GM19193 (cell line): Measurements from ENCODE around the gene FOXE1.

Source experiments
- POLR2A ChIP-seq: IDR thresholded peaks from 4 replicates; pipeline ENCODE4 v1.6.1; 2011; ENCODE audit not compliant: insufficient read depth, insufficient read length; ENCODE audit errors: extremely low read depth

FOXE1 gene

DNA sequence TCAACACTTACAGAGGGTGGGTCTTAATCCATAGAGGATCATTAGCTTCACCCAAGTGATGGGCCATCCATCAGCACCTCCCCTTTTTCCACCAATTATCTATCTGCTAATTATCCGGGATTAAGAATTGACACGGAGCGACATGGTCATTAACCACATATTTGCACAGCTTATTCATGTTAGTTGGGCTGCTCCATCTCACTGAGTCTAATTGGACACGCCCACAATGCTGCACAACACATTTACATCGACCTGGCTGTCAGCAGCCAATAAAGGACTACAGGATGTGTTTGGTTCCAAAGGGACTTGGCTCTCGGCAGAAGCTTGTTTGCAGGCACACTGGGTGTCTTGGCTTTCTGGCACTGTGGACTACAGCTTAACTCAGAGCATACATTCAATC, 21.6 kb downstream of the FOXE1 start:
- TF ChIP-seq POLR2A: no peak

DNA sequence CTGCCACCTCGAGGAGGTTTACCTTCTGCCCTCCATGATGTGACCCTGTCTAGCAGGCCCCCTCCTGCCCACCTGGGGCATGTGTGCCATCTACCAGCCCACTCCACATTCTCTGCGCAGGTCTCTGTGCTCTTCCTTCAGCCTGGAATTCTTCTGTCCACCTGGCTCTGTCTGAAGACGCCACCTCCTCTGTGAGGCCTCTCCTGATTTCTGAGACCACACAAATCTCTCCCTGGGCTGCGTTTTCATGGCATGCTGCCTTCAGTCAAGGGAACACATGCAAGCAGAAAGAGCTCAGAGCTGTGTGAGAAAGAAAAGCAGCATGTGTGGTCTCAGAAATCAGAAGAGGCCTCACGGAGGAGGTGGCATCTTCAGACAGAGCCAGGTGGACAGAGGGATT, 22.1 kb downstream of the FOXE1 start:
- no peak for TF ChIP-seq POLR2A

DNA sequence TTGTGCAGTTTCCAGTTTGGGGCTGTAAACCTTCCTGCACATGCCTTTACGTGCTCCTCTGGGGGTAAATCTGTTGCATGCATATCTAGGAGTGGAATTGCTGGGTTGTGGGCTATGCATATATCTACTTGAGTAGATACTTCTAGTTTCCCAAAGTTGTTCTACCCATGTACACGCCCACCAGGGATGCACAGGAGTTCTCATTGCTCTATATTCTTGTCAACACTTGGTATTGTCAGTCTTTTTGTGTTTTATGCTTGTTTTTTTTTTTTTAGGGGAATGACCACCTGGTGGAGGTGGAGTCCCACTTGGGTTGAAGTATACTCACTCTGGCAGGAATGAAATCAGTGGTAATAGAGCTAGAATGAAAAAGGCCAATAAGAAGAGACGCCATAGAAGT, 23.0 kb downstream of the FOXE1 start:
- TF ChIP-seq POLR2A: no peak

DNA sequence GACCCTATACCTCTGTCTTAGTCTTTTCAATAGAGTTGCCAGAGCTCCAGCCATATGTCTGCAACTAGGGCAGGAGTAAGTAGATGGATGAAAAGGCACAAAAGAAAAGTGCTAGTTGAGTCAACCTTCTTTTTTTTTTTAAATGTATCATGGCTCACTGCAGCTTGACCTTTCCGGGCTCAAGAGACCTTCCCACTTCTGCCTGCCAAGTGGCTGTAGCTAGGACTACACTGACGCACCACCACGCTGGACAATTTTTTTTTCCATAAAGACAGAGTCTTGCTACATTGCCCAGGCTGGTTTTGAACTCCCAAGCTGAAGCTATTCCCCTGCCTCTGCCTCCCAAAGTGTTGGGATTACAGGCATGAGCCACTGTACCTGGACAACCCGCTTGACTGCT, 27.3 kb downstream of the FOXE1 start:
- TF ChIP-seq POLR2A: no peak

DNA sequence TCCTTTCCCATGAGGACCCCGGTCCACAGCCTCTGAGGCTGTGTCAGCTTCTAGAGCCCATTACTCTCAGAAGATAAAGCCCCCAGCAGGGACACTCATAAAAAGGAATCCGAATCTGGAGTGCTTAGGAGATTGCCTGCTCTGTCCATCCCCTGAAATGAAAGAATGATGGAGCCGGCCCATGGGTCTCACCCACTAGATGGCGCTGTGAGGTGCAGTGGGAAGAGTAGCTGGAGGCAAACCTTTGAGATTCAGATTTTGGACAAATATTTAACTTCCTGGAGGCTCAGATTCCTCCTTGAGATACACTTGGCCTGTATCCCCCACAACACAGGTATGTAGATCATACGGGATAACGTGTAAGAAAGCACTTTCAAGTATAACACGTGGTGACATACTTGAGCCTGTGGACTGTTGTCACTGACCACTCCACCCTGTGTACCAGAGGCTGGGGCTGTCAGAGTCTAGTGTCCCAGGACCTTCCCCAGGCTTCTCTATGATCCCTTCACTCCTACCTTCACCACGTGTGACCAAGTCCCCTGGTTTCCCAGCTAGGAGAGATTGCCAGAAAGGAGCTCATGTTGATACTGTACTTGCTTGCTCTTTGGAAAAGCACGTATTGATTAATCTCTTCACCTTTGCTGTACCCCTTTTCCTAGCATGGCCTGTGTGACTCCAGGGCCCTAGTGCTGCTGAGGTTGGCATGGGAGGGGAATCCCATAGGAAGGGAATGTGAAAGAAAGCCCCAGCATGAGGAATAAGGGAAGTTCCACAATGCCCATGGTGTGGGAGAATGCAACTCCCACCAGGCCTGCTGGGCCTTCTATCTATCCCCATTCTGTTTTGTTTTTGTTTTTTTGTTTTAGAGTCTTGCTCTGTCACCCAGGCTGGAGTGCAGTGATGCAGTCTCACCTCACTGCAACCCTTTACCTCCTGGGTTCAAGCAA, 37.2 kb downstream of the FOXE1 start:
- TF ChIP-seq POLR2A: no peak

DNA sequence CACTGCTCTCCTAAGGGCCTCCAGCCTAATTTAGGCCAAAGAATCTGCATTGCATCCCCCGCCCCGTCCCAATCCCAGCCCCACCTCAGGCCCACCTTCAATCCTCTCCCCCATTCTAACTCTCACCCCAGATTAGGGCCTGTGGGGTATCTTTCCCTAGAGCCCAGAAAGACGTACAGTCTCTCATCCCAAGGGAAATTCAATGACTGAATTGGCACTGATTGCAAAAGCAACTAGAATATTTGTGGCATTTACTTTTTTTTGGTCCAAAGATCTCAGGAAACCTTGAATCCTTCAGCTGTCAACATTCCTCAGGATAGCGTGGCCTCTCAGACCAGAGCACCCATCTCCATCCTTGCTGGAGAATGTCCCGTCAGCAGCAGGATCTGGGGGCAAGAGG, 38.7 kb downstream of the FOXE1 start:
- TF ChIP-seq POLR2A: no peak

DNA sequence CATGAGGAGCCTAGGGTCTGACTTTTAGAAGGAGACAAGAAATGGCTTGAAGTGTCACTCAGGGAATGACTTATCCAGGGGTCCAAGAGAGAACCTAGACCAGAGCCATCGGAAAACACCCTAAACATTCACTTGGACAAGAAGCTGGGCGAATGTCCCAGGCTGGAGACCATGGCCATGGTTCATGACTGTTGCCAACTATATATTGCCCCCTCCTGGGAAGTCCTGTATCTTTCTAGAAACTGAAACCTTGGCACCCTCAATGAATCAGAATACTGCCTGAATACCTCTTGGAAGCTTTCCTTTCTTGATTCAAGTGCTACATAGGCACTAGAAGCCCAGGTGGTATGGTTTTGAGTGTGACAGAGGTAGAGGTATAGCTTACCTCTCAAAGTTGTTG, 39.4 kb downstream of the FOXE1 start:
- no peak for TF ChIP-seq POLR2A

DNA sequence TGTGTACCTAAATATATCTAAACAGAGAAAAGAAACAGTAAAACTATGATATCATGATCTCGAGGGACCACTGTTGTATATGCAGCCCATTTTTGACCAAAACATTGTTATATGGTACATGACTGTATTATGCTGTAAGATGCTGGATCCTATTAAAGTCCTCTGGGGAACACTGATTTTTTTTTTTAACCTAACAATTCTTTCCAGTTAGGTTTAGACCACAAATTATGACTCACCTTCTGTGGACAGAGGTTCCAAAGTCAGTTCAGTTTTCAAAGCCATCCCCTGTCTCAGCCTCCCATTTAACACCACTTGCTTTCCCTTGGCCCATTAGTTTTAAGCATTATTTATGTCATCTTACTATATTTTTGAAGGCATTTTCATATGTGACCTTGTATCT, 42.2 kb downstream of the FOXE1 start:
- no peak for TF ChIP-seq POLR2A

DNA sequence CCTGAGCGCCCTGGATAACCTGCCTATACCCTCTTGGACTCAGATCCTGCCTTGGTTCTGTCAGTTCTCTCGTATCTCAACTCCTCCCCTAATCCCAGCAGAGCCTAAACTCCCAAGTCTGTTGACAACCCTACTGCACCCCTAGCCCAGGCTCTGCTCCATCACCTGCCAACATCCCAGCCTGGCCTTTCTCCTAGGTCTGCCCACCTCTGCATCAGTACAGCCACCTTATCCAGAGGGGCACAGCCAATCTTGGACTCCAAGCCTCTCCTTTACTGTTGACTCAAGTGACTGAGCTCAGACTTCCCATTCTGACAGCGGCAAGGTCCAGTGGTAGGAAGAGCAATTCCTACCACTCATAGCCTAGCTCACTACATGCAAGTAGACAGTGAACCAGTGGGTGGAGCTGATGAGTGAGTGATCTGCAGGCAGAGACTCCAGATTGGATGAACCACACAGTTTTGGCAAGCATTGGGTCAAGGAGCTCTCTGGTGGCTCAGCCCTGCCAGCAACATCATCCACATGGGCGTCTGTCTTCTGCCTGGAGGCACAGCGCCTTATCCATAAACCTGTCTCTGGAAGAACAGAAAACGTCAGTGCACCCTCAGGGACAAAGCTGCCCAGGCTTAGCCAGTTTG, 42.8 kb downstream of the FOXE1 start:
- no peak for TF ChIP-seq POLR2A

DNA sequence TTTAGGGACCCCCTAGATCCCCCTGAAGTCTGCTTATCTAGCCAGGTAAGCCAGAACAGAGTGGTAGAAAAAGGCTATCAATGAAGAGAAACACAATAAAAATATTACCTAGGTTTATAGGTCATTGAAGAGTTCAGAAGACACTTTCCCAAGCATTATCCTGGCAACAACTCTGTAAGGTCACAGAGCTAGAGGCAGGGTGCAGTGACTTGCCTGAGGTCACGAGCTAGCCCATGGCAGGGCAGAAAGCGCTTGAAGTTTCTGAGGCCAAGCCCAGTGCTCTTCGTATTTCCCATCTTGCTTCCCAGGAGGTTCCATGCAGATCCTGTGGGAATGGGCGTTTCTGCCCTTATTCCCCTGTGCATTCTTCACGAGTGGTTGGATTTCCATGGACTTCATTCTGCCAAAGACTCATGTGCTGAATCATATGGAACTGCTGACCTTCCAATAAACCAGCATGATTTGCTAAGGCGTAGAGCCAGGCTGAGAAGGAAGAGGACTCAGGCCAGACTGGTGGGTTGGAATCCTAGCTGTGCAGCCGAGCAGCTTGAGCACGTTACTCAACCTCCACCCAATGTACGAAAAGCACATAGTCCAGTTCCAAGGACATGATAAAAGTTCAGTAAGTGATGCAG, 47.2 kb downstream of the FOXE1 start:
- TF ChIP-seq POLR2A: no peak

DNA sequence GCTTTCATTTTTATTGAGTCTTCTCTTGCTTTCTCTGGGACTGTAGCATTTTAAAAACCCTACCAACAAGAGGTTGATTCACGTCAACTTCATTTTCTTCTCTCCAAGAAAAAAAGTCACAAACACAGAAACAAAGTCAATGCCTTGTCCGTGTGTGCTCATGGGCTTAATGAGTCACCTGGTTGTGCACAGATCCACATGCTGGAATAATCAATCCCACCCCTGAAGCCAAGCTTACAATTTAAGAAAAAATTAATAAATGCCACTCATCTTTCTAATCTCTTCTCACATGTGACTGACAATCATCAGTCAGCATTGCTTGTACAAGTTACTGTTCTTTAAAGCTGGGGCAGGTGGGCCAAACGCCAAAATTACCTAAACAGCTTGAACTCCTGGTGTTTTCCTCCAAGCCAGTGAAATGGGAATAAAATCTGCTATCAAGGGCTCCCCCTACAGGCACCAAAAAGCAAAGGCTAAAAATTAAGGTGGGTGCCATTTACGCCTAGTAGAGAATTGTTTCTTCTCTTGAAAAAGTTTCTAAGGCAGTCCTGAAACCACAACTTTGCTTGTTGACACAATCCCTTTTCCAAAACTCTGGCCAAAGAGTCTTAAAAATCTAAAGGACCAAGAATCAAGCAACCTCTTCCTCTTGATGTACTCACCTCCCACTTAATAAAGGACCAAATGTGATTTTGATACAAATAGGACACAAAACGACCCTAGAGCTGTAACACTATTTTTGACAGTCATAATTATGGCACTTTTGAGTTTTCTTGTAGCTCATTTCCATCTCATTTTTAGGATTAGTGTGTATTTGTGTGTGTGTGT, 47.9 kb downstream of the FOXE1 start:
- no peak for TF ChIP-seq POLR2A

DNA sequence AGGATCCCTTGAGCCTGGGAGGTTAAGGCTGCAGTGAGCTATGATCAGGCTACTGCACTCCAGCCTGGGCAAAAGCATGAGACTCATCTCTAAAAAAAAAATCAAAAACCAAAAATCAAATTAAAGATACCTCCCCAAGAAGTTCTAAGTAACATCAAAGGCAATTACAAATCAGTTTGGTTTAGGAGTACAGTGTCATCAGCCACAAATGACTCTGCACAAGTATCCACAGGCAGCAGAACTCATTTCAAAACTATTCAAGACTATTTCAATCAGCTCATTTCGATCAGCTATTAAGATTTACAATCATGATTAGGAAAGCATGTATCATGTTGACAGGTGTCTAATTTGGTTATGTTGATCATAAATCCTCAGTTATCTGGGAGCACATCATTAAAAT, 50.2 kb downstream of the FOXE1 start:
- no peak for TF ChIP-seq POLR2A

DNA sequence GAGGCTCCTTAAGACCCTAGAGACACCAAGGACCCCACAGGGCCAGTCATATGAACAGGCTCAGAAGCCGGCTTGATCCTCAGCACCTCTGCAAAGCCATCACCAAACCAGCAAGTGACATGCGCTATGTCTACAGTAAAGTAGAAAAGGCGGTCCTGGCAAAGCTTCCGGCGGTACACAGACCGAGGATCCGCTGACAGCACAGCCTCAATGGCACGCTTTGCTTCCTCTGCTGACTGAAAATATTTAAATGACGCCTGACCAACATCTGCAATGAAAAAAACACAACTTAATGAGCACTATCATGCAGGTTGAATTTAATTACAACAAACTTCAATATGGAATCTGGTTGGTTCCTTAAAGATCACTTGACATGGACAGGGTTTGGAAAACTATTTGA, 51.7 kb downstream of the FOXE1 start:
- TF ChIP-seq POLR2A: no peak

DNA sequence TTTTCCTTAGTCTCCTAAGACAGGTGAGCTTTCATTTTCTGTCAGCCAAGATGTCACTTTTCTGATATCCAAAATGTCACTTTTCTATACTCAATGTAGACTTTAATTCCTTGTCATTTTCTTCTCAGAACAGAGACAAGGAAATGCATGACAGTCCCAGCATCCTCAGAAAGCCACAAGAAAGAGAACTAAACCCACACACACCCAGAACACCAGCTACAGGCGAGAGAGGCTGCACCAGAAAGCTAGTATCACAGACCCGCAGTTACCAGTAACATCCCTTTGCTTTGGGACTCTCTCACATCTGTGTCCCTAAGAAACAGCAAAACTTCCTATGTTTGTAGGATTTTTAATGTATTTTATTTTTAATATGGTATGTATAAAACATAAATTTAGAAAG, 52.2 kb downstream of the FOXE1 start:
- TF ChIP-seq POLR2A: no peak
